Type B pancreatic cell (in vitro differentiated cells): ENCODE measurements around the gene MASTL. TPM values are rescaled to one million over a fixed set of nuclear protein-coding genes. Genes with fewer than 3 reads are reported as not detected.

Experiments
- DNase-seq: peaks from one replicate; pipeline ENCODE4 v3.0.0; 2021; ENCODE audit warnings: mixed read lengths; ENCODE audit not compliant: unreplicated experiment; ENCODE audit errors: extremely low spot score
- H3K27ac Mint-ChIP-seq: 2 replicates; pipeline ENCODE4 v1.8.0; 2021; ENCODE audit warnings: mild to moderate bottlenecking, mixed read lengths
- H3K27me3 Mint-ChIP-seq: 2 replicates; pipeline ENCODE4 v1.8.0; 2021; ENCODE audit warnings: mixed read lengths
- H3K36me3 Mint-ChIP-seq: 2 replicates; pipeline ENCODE4 v1.8.0; 2021; ENCODE audit warnings: mixed read lengths
- H3K4me1 Mint-ChIP-seq: one replicate; pipeline ENCODE4 v1.8.0; 2021; ENCODE audit warnings: mixed read lengths; ENCODE audit not compliant: unreplicated experiment
- H3K4me3 Mint-ChIP-seq: 2 replicates; pipeline ENCODE4 v1.8.0; 2021; ENCODE audit warnings: mild to moderate bottlenecking, mixed read lengths
- H3K9me3 Mint-ChIP-seq: 2 replicates; pipeline ENCODE4 v1.8.0; 2021; ENCODE audit warnings: mixed read lengths
- CTCF ChIP-seq: fragments of 200-600 bp; sonication (generic); conservative IDR thresholded peaks from 2 replicates; pipeline ENCODE4 v1.5.0; 2021; ENCODE audit warnings: antibody characterized with exemption, mild to moderate bottlenecking
- total RNA-seq: library from RNA; stranded (reverse); gene quantifications from 2 replicates; pipeline ENCODE4 v1.2.1, GENCODE V29; 2021; ENCODE audit warnings: low replicate concordance

The MASTL gene
- total RNA-seq, 1 donor from 2014 or later, result 16.8 TPM

- TF ChIP-seq CTCF, result no peak
- peaks cover 22% of the 10 kb centered on the region for H3K36me3 Mint-ChIP-seq
- peak overlapping the region; percentile 99 for H3K4me3 Mint-ChIP-seq
- peak overlapping the region; percentile 100 for H3K27ac Mint-ChIP-seq
- no peak for DNase-seq
- H3K9me3 Mint-ChIP-seq, result no peaks in the 10 kb centered on the region
- H3K27me3 Mint-ChIP-seq, result no peaks in the 10 kb centered on the region
- H3K4me1 Mint-ChIP-seq, result peaks cover 21% of the 10 kb centered on the region
Measured at GRCh38 chr10:27157150-27157549, 2.0 kb downstream of the MASTL start.

- H3K27me3 Mint-ChIP-seq, result no peaks in the 10 kb centered on the region
- no peak overlapping the region for H3K27ac Mint-ChIP-seq
- H3K4me1 Mint-ChIP-seq, result peaks cover 12% of the 10 kb centered on the region
- no peak overlapping the region for H3K4me3 Mint-ChIP-seq
- no peak for TF ChIP-seq CTCF
- H3K9me3 Mint-ChIP-seq, result no peaks in the 10 kb centered on the region
- DNase-seq, result no peak
- peaks cover 12% of the 10 kb centered on the region for H3K36me3 Mint-ChIP-seq
Measured at GRCh38 chr10:27158421-27158820, 3.3 kb downstream of the MASTL start.

- Mint-ChIP-seq H3K27ac (no peak overlapping the region), H3K4me3 (no peak overlapping the region), H3K36me3 (peaks cover 10% of the 10 kb centered on the region), H3K9me3 (no peaks in the 10 kb centered on the region), H3K27me3 (no peaks in the 10 kb centered on the region), H3K4me1 (no peaks in the 10 kb centered on the region)
- no peak for TF ChIP-seq CTCF
- DNase-seq, result no peak
Measured at GRCh38 chr10:27169849-27170248, 14.7 kb downstream of the MASTL start.

- no peak for TF ChIP-seq CTCF
- Mint-ChIP-seq H3K36me3 (peaks cover 15% of the 10 kb centered on the region), H3K27me3 (no peaks in the 10 kb centered on the region), H3K27ac (no peak overlapping the region), H3K4me1 (no peaks in the 10 kb centered on the region), H3K4me3 (no peak overlapping the region), H3K9me3 (no peaks in the 10 kb centered on the region)
- no peak for DNase-seq
Measured at GRCh38 chr10:27188259-27188658, 33.1 kb downstream of the MASTL start.

- H3K4me3 Mint-ChIP-seq, result no peak overlapping the region
- H3K27ac Mint-ChIP-seq, result no peak overlapping the region
- no peaks in the 10 kb centered on the region for H3K4me1 Mint-ChIP-seq
Measured at GRCh38 chr10:27188897-27189296, 33.7 kb downstream of the MASTL start.

More at GRCh38 chr10:27188897-27189296, 33.7 kb downstream of the MASTL start:
- peaks cover 14% of the 10 kb centered on the region for H3K36me3 Mint-ChIP-seq
- DNase-seq, result no peak
- no peaks in the 10 kb centered on the region for H3K27me3 Mint-ChIP-seq
- no peaks in the 10 kb centered on the region for H3K9me3 Mint-ChIP-seq
- no peak for TF ChIP-seq CTCF
